Pancreas (tissue), 10 donors: ENCODE data around the gene CPNE7. TPM values are rescaled to one million over a fixed set of nuclear protein-coding genes. Genes with fewer than 3 reads are reported as not detected.

ENCODE experiments used
- ATAC-seq, 4 donors: fragments of 200-7000 bp; cut with Tn5 transposase; one replicate each; pipeline versions ENCODE4 v1.8.0 to v1.9.1; 2020; ENCODE audit warnings: mild to moderate bottlenecking in 4 of 4, moderate library complexity in 4 of 4
- DNase-seq, 6 donors: peaks; one replicate each; pipeline ENCODE4 v3.0.0-alpha.2; 2020
- FAIRE-seq: peaks from 2 replicates; lab custom pipeline; 2012; peaks lifted over from hg19 to GRCh38; lab: Jason Lieb, UNC
- H3K27ac ChIP-seq, 4 donors: fragments of 200-600 bp; sonication (generic); 1 replicate in 3 of 4; 2 replicates in 1 of 4; pipeline versions ENCODE4 v1.5.0 to v1.8.0; 2020
- H3K27me3 ChIP-seq, 4 donors: fragments of 200-600 bp; one replicate each; pipeline ENCODE4 v1.8.0; 2021
- H3K36me3 ChIP-seq, 3 donors: fragments of 200-600 bp; sonication (generic) in 1 of 3; one replicate each; pipeline versions ENCODE4 v1.5.0 to v1.8.0; 2020 to 2021
- H3K4me1 ChIP-seq, 3 donors: fragments of 200-600 bp; one replicate each; pipeline ENCODE4 v1.8.0; 2021
- H3K4me3 ChIP-seq, 4 donors: fragments of 200-600 bp; sonication (generic) in 2 of 4; one replicate each; pipeline versions ENCODE4 v1.5.0 to v1.8.0; 2020 to 2021
- H3K9me3 ChIP-seq, 4 donors: fragments of 200-600 bp; one replicate each; pipeline ENCODE4 v1.8.0; 2021
- WGBS, 2 donors: extraction: QIAGEN DNeasy Blood & Tissue Kit; methylation state at CpG; one replicate each; pipeline ENCODE4 v1.1.7; 2013; 5-methylcytosine and 5-hydroxymethylcytosine counted together
- intact Hi-C, 3 donors: fragments of 100-400 bp; cut with DNase I; formaldehyde crosslinking; loops; one replicate each; pipeline versions ENCODE4 v1.11.1 to v1.14.2; 2022
- polyA plus RNA-seq, 2 donors: library from polyadenylated mRNA; stranded (reverse); fragments of 200-250 nt; gene quantifications; one replicate each; pipeline ENCODE4 v1.2.3, GENCODE V29; 2013
- total RNA-seq, 6 donors: library from RNA; stranded (reverse); fragmentation: NEBNext Ultra II Directional in 4 of 6; extraction: Animal tissue kit (Norgen Biotek cat#: 25700) in 4 of 6; gene quantifications; one replicate each; pipeline versions ENCODE4 v1.2.1 to v1.2.4, GENCODE V29; 2021 to 2023
- TF ChIP-seq, protein P1 (sequence below), 4 donors: fragments of 200-600 bp; sonication (generic) in 3 of 4; IDR thresholded peaks; one replicate each; pipeline versions ENCODE4 v1.5.0 to v1.8.0; 2021; ENCODE audit warnings: antibody characterized with exemption in 4 of 4
- donor health status: healthy with polysubstance abuse.
- donor health status: DM: no; HTN: no; CAD: no; lungs with moderate emphysema.
- donor health status: DM: no; HTN: no; CAD: no.
- donor health status: control.
- donor health status: control.
- donor health status: Bipolar disorder and iron deficiency.
- donor health status: DM: yes; HTN: yes; CAD: no.
- donor health status: DM: no; HTN: no; CAD: no.
- donor health status: DM: no; HTN: no; CAD: no.
- donor health status: DM: yes; HTN: yes; CAD: no.

The CPNE7 gene
- total and polyA plus RNA-seq, 8 donors: 0.12 to 4.5 (median 1.0) TPM

DNA sequence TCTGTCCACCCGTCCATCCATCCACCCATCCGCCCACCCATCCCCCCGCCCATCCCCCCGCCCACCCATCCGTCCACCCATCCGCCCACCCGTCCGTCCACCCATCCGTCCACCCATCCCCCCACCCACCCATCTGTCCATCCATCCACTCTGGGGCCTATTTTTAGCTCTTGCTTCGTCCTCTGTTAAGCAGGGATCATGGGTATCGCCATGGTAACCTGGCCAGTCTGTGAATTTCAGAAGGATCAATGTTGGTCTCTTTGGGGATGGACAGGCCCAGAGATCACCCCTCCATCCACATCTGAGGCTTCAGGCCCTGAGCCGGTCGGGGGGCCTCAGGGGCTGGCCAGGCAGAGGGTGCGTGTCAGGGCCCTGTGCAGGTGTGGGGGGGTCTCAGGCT is 22.6 kb downstream of the CPNE7 start:
- H3K27me3 ChIP-seq: no peaks in the 10 kb centered on the region
- ATAC-seq: peak in 1 of 4 donors; percentile 33
- H3K4me1 ChIP-seq: no peaks in the 10 kb centered on the region
- FAIRE-seq: no peak
- no peak for DNase-seq
- no peak overlapping the region for H3K4me3 ChIP-seq
- H3K9me3 ChIP-seq: no peaks in the 10 kb centered on the region
- 64 to 66% methylated on average over 13 to 14 of the region's 14 CpGs for WGBS, 2 donors
- H3K36me3 ChIP-seq: no peaks in the 10 kb centered on the region
- TF ChIP-seq, protein P1, sequence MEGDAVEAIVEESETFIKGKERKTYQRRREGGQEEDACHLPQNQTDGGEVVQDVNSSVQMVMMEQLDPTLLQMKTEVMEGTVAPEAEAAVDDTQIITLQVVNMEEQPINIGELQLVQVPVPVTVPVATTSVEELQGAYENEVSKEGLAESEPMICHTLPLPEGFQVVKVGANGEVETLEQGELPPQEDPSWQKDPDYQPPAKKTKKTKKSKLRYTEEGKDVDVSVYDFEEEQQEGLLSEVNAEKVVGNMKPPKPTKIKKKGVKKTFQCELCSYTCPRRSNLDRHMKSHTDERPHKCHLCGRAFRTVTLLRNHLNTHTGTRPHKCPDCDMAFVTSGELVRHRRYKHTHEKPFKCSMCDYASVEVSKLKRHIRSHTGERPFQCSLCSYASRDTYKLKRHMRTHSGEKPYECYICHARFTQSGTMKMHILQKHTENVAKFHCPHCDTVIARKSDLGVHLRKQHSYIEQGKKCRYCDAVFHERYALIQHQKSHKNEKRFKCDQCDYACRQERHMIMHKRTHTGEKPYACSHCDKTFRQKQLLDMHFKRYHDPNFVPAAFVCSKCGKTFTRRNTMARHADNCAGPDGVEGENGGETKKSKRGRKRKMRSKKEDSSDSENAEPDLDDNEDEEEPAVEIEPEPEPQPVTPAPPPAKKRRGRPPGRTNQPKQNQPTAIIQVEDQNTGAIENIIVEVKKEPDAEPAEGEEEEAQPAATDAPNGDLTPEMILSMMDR (IDR thresholded peaks at IDR 0.05): no peak
- no peak overlapping the region for H3K27ac ChIP-seq
- intact Hi-C loops: no loop called here

DNA sequence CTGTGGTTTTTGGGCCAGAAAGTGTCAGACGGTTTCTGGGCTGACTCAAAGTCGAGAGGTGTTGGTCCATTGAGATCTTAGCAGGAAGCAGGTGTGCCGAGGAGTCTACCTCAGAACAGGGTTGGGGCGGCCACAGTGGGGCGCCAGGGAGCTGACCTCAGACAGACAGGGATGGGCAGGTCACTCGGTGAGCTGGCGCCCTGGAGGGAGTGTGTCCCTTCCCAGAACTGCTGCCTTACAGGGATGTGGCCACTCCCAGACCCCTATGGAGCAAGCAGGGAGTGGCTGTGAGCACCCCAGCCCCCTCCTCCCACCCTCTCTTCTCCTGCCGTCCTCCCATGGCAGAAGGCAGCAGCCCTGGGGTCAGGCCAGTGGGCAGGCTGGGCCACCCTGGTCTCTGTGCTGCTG is 23.9 kb downstream of the CPNE7 start:
- no peak for FAIRE-seq
- ATAC-seq: peak; percentile 42 to 75 (median 52)
- 45 to 54% methylated on average over 8 of the region's 8 CpGs for WGBS, 2 donors

DNA sequence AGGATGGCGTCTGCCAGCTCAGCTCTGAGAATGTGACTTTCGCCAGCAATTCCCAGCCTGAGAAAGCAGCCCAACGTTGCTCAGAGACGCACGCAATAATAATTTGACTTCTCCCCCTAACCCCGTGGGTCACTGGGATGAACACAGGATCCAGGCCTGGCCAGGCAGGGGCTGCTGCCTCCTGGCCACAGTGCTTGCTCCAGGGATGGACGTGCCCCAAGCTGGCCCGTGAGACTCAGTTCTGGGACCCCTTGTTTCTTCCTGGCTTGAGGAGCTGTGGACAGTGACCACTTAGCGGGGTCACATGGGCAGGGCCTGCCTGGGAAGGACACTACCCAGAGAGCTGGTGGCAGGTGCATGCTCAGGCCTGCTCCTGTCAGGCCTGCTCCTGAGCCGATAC is 24.3 kb downstream of the CPNE7 start:
- FAIRE-seq (no peak), DNase-seq (no peak), ATAC-seq (no peak)
- intact Hi-C loops: no loop called here
- WGBS, 2 donors: 87 to 94% methylated on average over 10 of the region's 10 CpGs
- TF ChIP-seq, protein P1 (IDR thresholded peaks at IDR 0.05): no peak
- H3K4me3 ChIP-seq: no peak overlapping the region
- no peaks in the 10 kb centered on the region for H3K9me3 ChIP-seq
- no peaks in the 10 kb centered on the region for H3K27me3 ChIP-seq
- no peaks in the 10 kb centered on the region for H3K36me3 ChIP-seq
- no peaks in the 10 kb centered on the region for H3K4me1 ChIP-seq
- no peak overlapping the region for H3K27ac ChIP-seq

More for the DNA sequence above, 23.9 kb downstream of the CPNE7 start:
- no peaks in the 10 kb centered on the region for H3K4me1 ChIP-seq
- peak in 3 of 6 donors; percentile 55 to 79 (median 72) for DNase-seq
- intact Hi-C loops: no loop called here
- H3K9me3 ChIP-seq: no peaks in the 10 kb centered on the region
- H3K27ac ChIP-seq: no peak overlapping the region
- no peak overlapping the region for H3K4me3 ChIP-seq
- H3K27me3 ChIP-seq: no peaks in the 10 kb centered on the region
- TF ChIP-seq, protein P1 (IDR thresholded peaks at IDR 0.05): no peak
- no peaks in the 10 kb centered on the region for H3K36me3 ChIP-seq

DNA sequence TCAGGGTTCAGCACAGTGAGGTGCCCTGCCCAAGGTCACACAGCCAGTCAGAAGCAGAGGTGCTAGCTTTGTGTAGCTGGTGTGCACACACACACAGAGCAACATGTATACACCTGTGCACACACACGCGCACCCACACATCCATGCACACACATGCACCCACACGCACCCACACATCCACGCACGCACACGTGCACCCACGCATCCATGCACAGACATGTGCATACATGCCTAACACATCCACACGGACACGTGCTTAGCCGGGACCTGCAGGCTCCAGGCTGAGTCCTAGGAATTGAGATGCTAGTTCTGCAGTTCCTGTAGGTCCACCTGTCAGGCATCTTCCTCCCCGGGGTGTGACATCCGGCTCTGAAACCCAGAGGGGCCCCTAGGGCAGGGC is 24.9 kb downstream of the CPNE7 start:
- no peak for DNase-seq
- no peaks in the 10 kb centered on the region for H3K4me1 ChIP-seq
- intact Hi-C loops: no loop called here
- FAIRE-seq: no peak
- no peak overlapping the region for H3K4me3 ChIP-seq
- no peak for ATAC-seq
- H3K27me3 ChIP-seq: no peaks in the 10 kb centered on the region
- H3K27ac ChIP-seq: no peak overlapping the region
- H3K36me3 ChIP-seq: no peaks in the 10 kb centered on the region
- TF ChIP-seq, protein P1 (IDR thresholded peaks at IDR 0.05): no peak
- 75 to 80% methylated on average over 12 of the region's 12 CpGs for WGBS, 2 donors
- H3K9me3 ChIP-seq: no peaks in the 10 kb centered on the region

DNA sequence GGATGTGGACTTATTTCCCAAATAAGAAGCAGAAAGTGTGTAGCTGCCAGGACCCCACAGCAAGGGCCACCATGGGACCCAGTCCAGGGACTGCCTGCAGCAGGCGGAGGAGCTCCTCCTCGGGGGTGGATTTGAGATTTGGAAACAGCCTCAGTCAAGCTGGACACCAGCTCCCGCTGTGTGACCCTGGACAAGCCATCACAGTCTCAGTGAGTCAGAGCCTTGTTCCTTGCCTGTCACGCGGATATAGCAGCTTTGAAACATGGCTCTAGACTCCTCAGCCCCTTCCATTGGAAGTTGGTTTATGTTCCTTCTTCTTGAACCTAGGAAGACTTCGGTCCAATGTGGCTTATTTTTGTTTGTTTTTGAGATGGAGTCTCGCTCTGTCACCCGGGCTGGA is 25.4 kb downstream of the CPNE7 start:
- WGBS, 2 donors: 71 to 77% methylated on average over 8 of the region's 8 CpGs
- Histone ChIP-seq H3K27ac (no peak overlapping the region), H3K27me3 (no peaks in the 10 kb centered on the region), H3K36me3 (no peaks in the 10 kb centered on the region), H3K4me1 (no peaks in the 10 kb centered on the region), H3K4me3 (no peak overlapping the region), H3K9me3 (no peaks in the 10 kb centered on the region)
- ATAC-seq (peak in 1 of 4 donors; percentile 23), FAIRE-seq (no peak), DNase-seq (no peak)
- intact Hi-C loops: no loop called here
- TF ChIP-seq, protein P1 (IDR thresholded peaks at IDR 0.05): no peak
